Esophagus squamous epithelium (tissue), 5 donors: ENCODE measurements around the gene HOXB8. TPM values are rescaled to one million over a fixed set of nuclear protein-coding genes. Genes with fewer than 3 reads are reported as not detected.
A peak's percentile ranks its signal among the peaks of the same experiment; 100 is the strongest.

ENCODE experiments used
- DNase-seq: peaks from one replicate; lab custom pipeline; 2025; lab: John Stamatoyannopoulos, UW
- H3K27ac ChIP-seq, 4 donors: fragments of 200-600 bp; sonication (generic); one replicate each; pipeline ENCODE4 v1.5.1; 2016 to 2019; ENCODE audit warnings: mild to moderate bottlenecking in 1 of 4
- H3K27me3 ChIP-seq, 4 donors: fragments of 200-600 bp; sonication (generic); 1 replicate in 3 of 4; 2 replicates in 1 of 4; pipeline versions ENCODE4 v1.5.1 to v1.6.0; 2017 to 2021; ENCODE audit warnings: antibody characterized with exemption in 1 of 4
- H3K36me3 ChIP-seq, 3 donors: fragments of 200-600 bp; sonication (generic); one replicate each; pipeline ENCODE4 v1.5.1; 2016 to 2019
- H3K4me1 ChIP-seq, 3 donors: fragments of 200-600 bp; sonication (generic); one replicate each; pipeline ENCODE4 v1.5.1; 2017 to 2019
- H3K4me3 ChIP-seq, 4 donors: fragments of 200-600 bp; sonication (generic); 1 replicate in 3 of 4; 2 replicates in 1 of 4; pipeline ENCODE4 v1.5.1; 2016 to 2019; ENCODE audit warnings: mild to moderate bottlenecking in 2 of 4, moderate library complexity in 1 of 4
- H3K9me3 ChIP-seq, 3 donors: fragments of 200-600 bp; sonication (generic); one replicate each; pipeline ENCODE4 v1.5.1; 2016 to 2019
- CTCF ChIP-seq, 6 experiments: fragments of 450-650 bp in 4 of 6; fragments of 200-600 bp in 2 of 6; sonication (generic) in 2 of 6; IDR thresholded peaks; one replicate each; pipeline ENCODE4 v1.5.1; 2016 to 2019; ENCODE audit warnings: antibody characterized with exemption in 6 of 6, mild to moderate bottlenecking in 4 of 6, moderate library complexity in 4 of 6
- POLR2A ChIP-seq, 4 donors: fragments of 450-650 bp; IDR thresholded peaks; one replicate each; pipeline ENCODE4 v1.6.1; 2017; ENCODE audit warnings: antibody characterized with exemption in 4 of 4, mild to moderate bottlenecking in 4 of 4, moderate library complexity in 3 of 4
- whole genome bisulfite sequencing, 2 donors: methylation state at CpG; one replicate each; pipeline ENCODE4 v1.1.5; 2018; 5-methylcytosine and 5-hydroxymethylcytosine counted together
- intact Hi-C: fragments of 100-400 bp; cut with DNase I; formaldehyde crosslinking; loops from one replicate; pipeline ENCODE4 v1.15.0; 2022
- total RNA-seq, 4 donors: library from RNA; depleted of rRNA; stranded (reverse); fragments of >200 nt; gene quantifications; one replicate each; pipeline ENCODE4 v1.1.0, GENCODE V29; 2016
- donor health status: DM: yes; HTN: yes; CAD: no.

The HOXB8 gene
- total RNA-seq, 4 donors from 2014 or later = not detected

GRCh38 chr17:48588528-48588927 lies 26.6 kb downstream of the HOXB8 start:
- Histone ChIP-seq H3K4me3 (no peak overlapping the region), H3K36me3 (no peaks in the 10 kb centered on the region), H3K4me1 (peaks cover 0 to 55% (median 30%) of the 10 kb centered on the region in 3 donors), H3K27ac (no peak overlapping the region), H3K27me3 (peaks cover 0 to 100% (median 10%) of the 10 kb centered on the region in 4 donors), H3K9me3 (no peaks in the 10 kb centered on the region)
- TF ChIP-seq CTCF (IDR thresholded peaks at IDR 0.05) = no peak
- no peak for TF ChIP-seq POLR2A (IDR thresholded peaks at IDR 0.05)
- intact Hi-C loops = no loop called here
- DNase-seq = no peak
- WGBS, 2 donors = 59 to 72% methylated on average over 2 of the region's 2 CpGs

GRCh38 chr17:48588074-48588415 lies 27.0 kb downstream of the HOXB8 start:
- Histone ChIP-seq H3K27me3 (peaks cover 0 to 100% (median 8%) of the 10 kb centered on the region in 4 donors), H3K9me3 (no peaks in the 10 kb centered on the region), H3K4me3 (no peak overlapping the region), H3K4me1 (peaks cover 0 to 54% (median 26%) of the 10 kb centered on the region in 3 donors), H3K36me3 (no peaks in the 10 kb centered on the region), H3K27ac (peak overlapping the region in 2 of 4 donors; percentile 8 to 22)
- 70 to 90% methylated on average over 2 of the region's 2 CpGs for WGBS, 2 donors
- intact Hi-C loops = no loop called here
- TF ChIP-seq CTCF (IDR thresholded peaks at IDR 0.05) (no peak), POLR2A (IDR thresholded peaks at IDR 0.05) (no peak)
- DNase-seq = no peak

- Histone ChIP-seq H3K36me3 (no peaks in the 10 kb centered on the region), H3K4me3 (no peak overlapping the region), H3K9me3 (no peaks in the 10 kb centered on the region), H3K27me3 (peaks cover 0 to 100% (median 5%) of the 10 kb centered on the region in 4 donors), H3K27ac (peak overlapping the region in 2 of 4 donors; percentile 8 to 22), H3K4me1 (peaks cover 0 to 54% (median 24%) of the 10 kb centered on the region in 3 donors)
- intact Hi-C loops = no loop called here
- TF ChIP-seq POLR2A (IDR thresholded peaks at IDR 0.05) (no peak), CTCF (IDR thresholded peaks at IDR 0.05) (no peak)
- no peak for DNase-seq
- WGBS, 2 donors = 67 to 90% methylated on average over 4 to 5 of the region's 5 CpGs
Measured at GRCh38 chr17:48587276-48588073, 27.6 kb downstream of the HOXB8 start.

GRCh38 chr17:48586355-48587258 lies 28.5 kb downstream of the HOXB8 start:
- Histone ChIP-seq H3K9me3 (no peaks in the 10 kb centered on the region), H3K27me3 (peaks cover 0 to 100% (median under 1%) of the 10 kb centered on the region in 4 donors), H3K4me1 (peaks cover 0 to 55% (median 19%) of the 10 kb centered on the region in 3 donors), H3K27ac (peak overlapping the region; percentile 71 to 96 (median 86)), H3K36me3 (no peaks in the 10 kb centered on the region), H3K4me3 (peak overlapping the region; percentile 48 to 69 (median 63))
- DNase-seq = no peak
- intact Hi-C loops = no loop called here
- TF ChIP-seq POLR2A (IDR thresholded peaks at IDR 0.05) = no peak
- no peak for TF ChIP-seq CTCF (IDR thresholded peaks at IDR 0.05)
- WGBS, 2 donors = 32 to 43% methylated on average over 29 to 34 of the region's 34 CpGs
